HG02943 (cell line): Measurements from ENCODE around the gene TMEM144.

Experiments
- ATAC-seq: cut with Tn5 transposase; IDR thresholded peaks from one replicate; pipeline ENCODE4 v1.9.1; 2021; ENCODE audit warnings: mild to moderate bottlenecking, low read depth, moderate library complexity; ENCODE audit not compliant: unreplicated experiment

The TMEM144 gene

GRCh38 chr4:158291334-158292055, 81.2 kb downstream of the TMEM144 start:
- ATAC-seq = no peak

GRCh38 chr4:158292156-158292555, 81.9 kb downstream of the TMEM144 start:
- no peak for ATAC-seq

- no peak for ATAC-seq
These were observed 84.8 kb downstream of the TMEM144 start for GRCh38 chr4:158295053-158295452.

- no peak for ATAC-seq
These were observed 87.6 kb downstream of the TMEM144 start for GRCh38 chr4:158297866-158298265.

GRCh38 chr4:158299459-158300007, 89.2 kb downstream of the TMEM144 start:
- no peak for ATAC-seq

- ATAC-seq = no peak
These were observed 89.7 kb downstream of the TMEM144 start for GRCh38 chr4:158300012-158300411.

- no peak for ATAC-seq
These were observed 92.0 kb downstream of the TMEM144 start for GRCh38 chr4:158302076-158302866.

GRCh38 chr4:158304694-158305093, 94.4 kb downstream of the TMEM144 start:
- no peak for ATAC-seq
